GM18520 (cell line): ENCODE data around the gene TMEM208.

Source experiments
- ATAC-seq: cut with Tn5 transposase; IDR thresholded peaks from one replicate; pipeline ENCODE4 v1.9.1; 2021; ENCODE audit not compliant: unreplicated experiment

TMEM208 gene

GRCh38 chr16:67234180-67234597 is 7.3 kb downstream of the TMEM208 start:
- ATAC-seq, result no peak

- ATAC-seq, result no peak
Measured at GRCh38 chr16:67235816-67236562, 9.1 kb downstream of the TMEM208 start.

- ATAC-seq, result no peak
Measured at GRCh38 chr16:67236563-67237395, 9.8 kb downstream of the TMEM208 start.

GRCh38 chr16:67237396-67238277 is 10.7 kb downstream of the TMEM208 start:
- ATAC-seq, result no peak

- ATAC-seq, result no peak
Measured at GRCh38 chr16:67238278-67238575, 11.3 kb downstream of the TMEM208 start.

GRCh38 chr16:67238806-67239470 is 12.0 kb downstream of the TMEM208 start:
- ATAC-seq, result no peak

- no peak for ATAC-seq
Measured at GRCh38 chr16:67240506-67240905, 13.6 kb downstream of the TMEM208 start.

- ATAC-seq, result no peak
Measured at GRCh38 chr16:67241008-67241900, 14.3 kb downstream of the TMEM208 start.

- ATAC-seq, result no peak
Measured at GRCh38 chr16:67242138-67242730, 15.3 kb downstream of the TMEM208 start.

- no peak for ATAC-seq
Measured at GRCh38 chr16:67243481-67243880, 16.6 kb downstream of the TMEM208 start.

- peak; percentile 49 for ATAC-seq
Measured at GRCh38 chr16:67244387-67245185, 17.7 kb downstream of the TMEM208 start.

GRCh38 chr16:67245186-67245585 is 18.3 kb downstream of the TMEM208 start:
- ATAC-seq, result no peak

- ATAC-seq, result no peak
Measured at GRCh38 chr16:67245674-67246080, 18.7 kb downstream of the TMEM208 start.

GRCh38 chr16:67246081-67246755 is 19.3 kb downstream of the TMEM208 start:
- no peak for ATAC-seq

- no peak for ATAC-seq
Measured at GRCh38 chr16:67246756-67247191, 19.8 kb downstream of the TMEM208 start.

GRCh38 chr16:67247192-67248072 is 20.5 kb downstream of the TMEM208 start, which contains the start of gene FHOD1:
Gene FHOD1 (minus strand): TSS chr16:67247481. CDS start chr16:67247410, 71 bp downstream.
- peak; percentile 33 for ATAC-seq

GRCh38 chr16:67248073-67248400 is 21.1 kb downstream of the TMEM208 start:
- ATAC-seq, result no peak
